K562 (cell line): ENCODE measurements around the gene SLC25A28. TPM values are rescaled to one million over a fixed set of nuclear protein-coding genes. Genes with fewer than 3 reads are reported as not detected.

ENCODE experiments used
- BCOR ChIP-seq: fragments of 450-650 bp; IDR thresholded peaks from 2 replicates; pipeline ENCODE4 v1.6.1; 2016
- EP400 ChIP-seq: fragments of 450-650 bp; IDR thresholded peaks from 2 replicates; pipeline ENCODE4 v1.6.1; 2017; ENCODE audit warnings: antibody characterized with exemption, mild to moderate bottlenecking, moderate library complexity
- ETV5 ChIP-seq: sonication (generic); formaldehyde crosslinking; IDR thresholded peaks from 2 replicates; pipeline ENCODE4 v1.4.0; 2020; ENCODE audit warnings: low read depth, mild to moderate bottlenecking, missing genetic modification reagents
- HDAC1 ChIP-seq, 2 experiments: fragments of 450-650 bp; IDR thresholded peaks; 2 replicates each; pipeline ENCODE4 v1.6.1; 2016 to 2017; ENCODE audit warnings: inconsistent platforms in 1 of 2, mild to moderate bottlenecking in 1 of 2, moderate library complexity in 1 of 2
- HDAC8 ChIP-seq: fragments of 450-650 bp; IDR thresholded peaks from 2 replicates; pipeline ENCODE4 v1.6.1; 2016; ENCODE audit warnings: mild to moderate bottlenecking, missing genetic modification characterization, moderate library complexity, missing compliant biosample characterization
- LARP7 ChIP-seq: fragments of 450-650 bp; IDR thresholded peaks from 2 replicates; pipeline ENCODE4 v1.6.1; 2016
- MNT ChIP-seq, 2 experiments: fragments of 450-650 bp; conservative IDR thresholded peaks; 2 replicates each; pipeline ENCODE4 v1.6.1; 2017; ENCODE audit warnings: mild to moderate bottlenecking in 2 of 2, moderate library complexity in 2 of 2
- MYNN ChIP-seq, 2 experiments: sonication (generic); formaldehyde crosslinking in 1 of 2; IDR thresholded peaks; 2 replicates each; pipeline versions ENCODE4 v1.5.0 to v1.6.1; 2016 to 2020; ENCODE audit warnings: antibody characterized with exemption in 1 of 2, missing genetic modification reagents in 1 of 2
- NKRF ChIP-seq: fragments of 450-650 bp; IDR thresholded peaks from 2 replicates; pipeline ENCODE4 v1.6.1; 2016; ENCODE audit warnings: borderline replicate concordance
- RFX1 ChIP-seq: fragments of 450-650 bp; IDR thresholded peaks from 2 replicates; pipeline ENCODE4 v1.6.1; 2016; ENCODE audit warnings: mild to moderate bottlenecking, moderate library complexity
- SIN3A ChIP-seq, 2 experiments: fragments of 150-350 bp in 1 of 2; IDR thresholded peaks; 2 replicates each; pipeline ENCODE4 v1.6.1; 2011 to 2016; ENCODE audit warnings: borderline replicate concordance in 2 of 2, low read depth in 2 of 2, low read length in 2 of 2, mild to moderate bottlenecking in 2 of 2, moderate library complexity in 2 of 2; ENCODE audit not compliant: control insufficient read depth in 1 of 2
- SMAD1 ChIP-seq: fragments of 150-350 bp; IDR thresholded peaks from 2 replicates; pipeline ENCODE4 v1.6.1; 2014; ENCODE audit warnings: low read length, low read depth; ENCODE audit not compliant: partially characterized antibody
- TGIF2 ChIP-seq: sonication (generic); formaldehyde crosslinking; IDR thresholded peaks from 2 replicates; pipeline ENCODE4 v1.8.1; 2022; ENCODE audit warnings: mild to moderate bottlenecking, missing genetic modification reagents, moderate library complexity
- ZBTB11 ChIP-seq, 3 experiments: fragments of 200-800 bp in 1 of 3; fragments of 250-450 bp in 1 of 3; fragments of 450-650 bp in 1 of 3; sonication (Bioruptor Pico) in 1 of 3; sonication (Bioruptor generic) in 1 of 3; formaldehyde crosslinking in 1 of 3; IDR thresholded peaks; 2 replicates each; pipeline versions ENCODE4 v1.6.1 to v1.8.0; 2016 to 2022; ENCODE audit warnings: mild to moderate bottlenecking in 2 of 3, missing genetic modification characterization in 2 of 3, missing compliant biosample characterization in 1 of 3, moderate library complexity in 1 of 3
- ZBTB2 ChIP-seq: fragments of 450-650 bp; IDR thresholded peaks from 2 replicates; pipeline ENCODE4 v1.6.1; 2016; ENCODE audit warnings: antibody characterized with exemption
- ZFX ChIP-seq: sonication (generic); formaldehyde crosslinking; IDR thresholded peaks from 2 replicates; pipeline ENCODE4 v1.8.0; 2022; ENCODE audit warnings: mild to moderate bottlenecking, missing genetic modification reagents, moderate library complexity
- ZNF23 ChIP-seq: fragments of 250-450 bp; sonication (Bioruptor Pico); IDR thresholded peaks from 2 replicates; pipeline ENCODE4 v1.4.0; 2020; ENCODE audit warnings: mild to moderate bottlenecking
- polyA plus RNA-seq, 8 experiments: library from polyadenylated mRNA; depleted of rRNA in 4 of 8; stranded (reverse) in 5 of 8; unstranded in 3 of 8; fragments of >200 nt; fragmentation: Nextera tagmentation in 2 of 8; fragmentation: Illumina TruSeq in 1 of 8; extraction: Ambion mirVana in 2 of 8; extraction: Trizol in 1 of 8; gene quantifications; 2 replicates each; pipeline versions ENCODE4 v1.2.1 to v1.2.3, GENCODE V29; 2011 to 2014; ENCODE audit warnings: inconsistent platforms in 1 of 8, missing spikeins in 1 of 8
- total RNA-seq, 7 experiments: library from RNA; depleted of rRNA in 6 of 7; stranded (reverse); fragments of >200 nt in 6 of 7; fragmentation: Illumina TruSeq in 2 of 7; extraction: Trizol in 2 of 7; gene quantifications; 2 replicates each; pipeline versions ENCODE4 v1.2.1 to v1.2.3, GENCODE V29; 2011 to 2021; ENCODE audit warnings: low replicate concordance in 1 of 7

Gene SLC25A28
- total and polyA plus RNA-seq, 9 of the 15 experiments (the other 6 are each of a cell fraction or from before 2014, with no cell fraction given), result 6.2 to 32.3 (median 18.8) TPM

GRCh38 chr10:99659031-99659867 is 39.0 kb upstream of the SLC25A28 start, which contains the start of gene ENTPD7 (continued):
- no peak for TF ChIP-seq HDAC8 (tag)
- TF ChIP-seq ZBTB2, result peak; percentile 3; the same call in 1 of the 2 replicates
- peak; percentile 62; the same call in 1 of the 2 replicates for TF ChIP-seq EP400
- peak; percentile 38; the same call in 1 of the 2 replicates for TF ChIP-seq ETV5 (CRISPR knock-in tag)
- 0 out of 6 replicates have a peak, but pooled peaks of 1 of the 3 experiments have one; percentile 18 for TF ChIP-seq ZBTB11 (CRISPR knock-in tag; IDR thresholded peaks at IDR 0.05)
- TF ChIP-seq BCOR, result no peak
- TF ChIP-seq SIN3A (IDR thresholded peaks at IDR 0.05; ENCODE audit: borderline replicate concordance in 2 of 2, control insufficient read depth in 1 of 2, low read depth in 2 of 2, low read length in 2 of 2), result peak in 1 of 2 experiments; percentile 50; a peak in 2 of 4 replicates
- peak; percentile 82 for TF ChIP-seq ZFX (CRISPR knock-in tag)
- TF ChIP-seq ZNF23 (CRISPR knock-in tag), result no peak
- TF ChIP-seq SMAD1, result no peak
- no peak for TF ChIP-seq TGIF2
- 0 out of 2 replicates have a peak, but pooled peaks have one; percentile 18 for TF ChIP-seq MYNN (IDR thresholded peaks at IDR 0.05)
- TF ChIP-seq MYNN (CRISPR knock-in tag; IDR thresholded peaks at IDR 0.05), result no peak
- TF ChIP-seq RFX1, result peak; percentile 86
- TF ChIP-seq LARP7, result 0 out of 2 replicates have a peak, but pooled peaks have one; percentile 39
- TF ChIP-seq HDAC1 (IDR thresholded peaks at IDR 0.05), result peak in 1 of 2 experiments; percentile 69; a peak in 2 of 4 replicates
- peak; percentile 88; the same call in 1 of the 2 replicates for TF ChIP-seq NKRF
- peak; percentile 24 to 55; a peak in 2 of 4 replicates for TF ChIP-seq MNT (conservative IDR thresholded peaks at IDR 0.05)
